H1 (cell line): Measurements from ENCODE around the gene SNX33. TPM values are rescaled to one million over a fixed set of nuclear protein-coding genes. Genes with fewer than 3 reads are reported as not detected.
A peak's percentile ranks its signal among the peaks of the same experiment; 100 is the strongest.

Experiments
- CTCF ChIA-PET: fragments of 300-600 bp; sonication (Branson Sonifier 250); formaldehyde crosslinking; loops from one replicate; lab custom pipeline; 2021; ENCODE audit not compliant: partially characterized antibody; lab: Charles Lee
- POLR2A ChIA-PET: fragments of 300-600 bp; sonication (Branson Sonifier 250); formaldehyde crosslinking; loops from one replicate; lab custom pipeline; 2021; ENCODE audit warnings: inconsistent platforms; ENCODE audit not compliant: partially characterized antibody; lab: Charles Lee
- DNase-seq, 2 experiments: peaks; one replicate each; pipeline versions ENCODE4 v3.0.0 to v3.0.0-alpha.2; 2010 to 2022; ENCODE audit warnings: low spot score in 2 of 2, low read depth in 1 of 2, mixed read lengths in 1 of 2
- FAIRE-seq: peaks from 2 replicates; lab custom pipeline; 2011; peaks lifted over from hg19 to GRCh38; lab: Jason Lieb, UNC
- H2AFZ ChIP-seq: 2 replicates; pipeline ENCODE4 v1.8.1; 2012; ENCODE audit warnings: low read length, inconsistent platforms
- H2AK5ac ChIP-seq: 2 replicates; pipeline ENCODE4 v1.6.1; 2013; ENCODE audit warnings: low read depth, low read length
- H2BK120ac ChIP-seq: replicated peaks from 2 replicates; pipeline ENCODE3; 2013; ENCODE audit warnings: low read depth, low read length, inconsistent platforms
- H2BK12ac ChIP-seq: 2 replicates; pipeline ENCODE4 v1.6.1; 2013; ENCODE audit warnings: low read depth, low read length
- H2BK15ac ChIP-seq: 2 replicates; pipeline ENCODE4 v1.6.1; 2013; ENCODE audit warnings: low read length
- H2BK20ac ChIP-seq: 2 replicates; pipeline ENCODE4 v1.6.1; 2013; ENCODE audit warnings: low read length
- H2BK5ac ChIP-seq: 2 replicates; pipeline ENCODE4 v1.6.1; 2013; ENCODE audit warnings: low read depth, low read length
- H3K14ac ChIP-seq: 2 replicates; pipeline ENCODE4 v1.6.1; 2013; ENCODE audit warnings: inconsistent platforms; ENCODE audit not compliant: insufficient read length
- H3K18ac ChIP-seq: 2 replicates; pipeline ENCODE4 v1.6.1; 2013; ENCODE audit warnings: low read length; ENCODE audit errors: extremely low read depth
- H3K23ac ChIP-seq: 2 replicates; pipeline ENCODE4 v1.6.1; 2013; ENCODE audit warnings: inconsistent platforms; ENCODE audit not compliant: insufficient read length
- H3K23me2 ChIP-seq: 2 replicates; pipeline ENCODE4 v1.6.1; 2013; ENCODE audit warnings: low read depth, low read length
- H3K27ac ChIP-seq: 2 replicates; pipeline ENCODE4 v1.6.1; 2011; ENCODE audit warnings: low read depth, low read length, inconsistent platforms
- H3K27me3 ChIP-seq, 4 experiments: replicated peaks in 1 of 4; 1 replicate in 1 of 4; 2 replicates in 3 of 4; pipeline versions ENCODE4 v1.6.1 to v1.8.1; 2011 to 2013; ENCODE audit warnings: low read length in 3 of 4, mild to moderate bottlenecking in 3 of 4, inconsistent platforms in 2 of 4, mixed read lengths in 2 of 4, moderate library complexity in 1 of 4; ENCODE audit not compliant: control insufficient read depth in 3 of 4, insufficient read depth in 3 of 4; ENCODE audit errors: extremely low read depth in 1 of 4
- H3K36me3 ChIP-seq, 4 experiments: 2 replicates each; pipeline versions ENCODE4 v1.6.1 to v1.8.1; 2011 to 2013; ENCODE audit warnings: mild to moderate bottlenecking in 4 of 4, low read length in 3 of 4, moderate library complexity in 2 of 4, control low read depth in 1 of 4, inconsistent platforms in 1 of 4; ENCODE audit not compliant: insufficient read depth in 4 of 4, control insufficient read depth in 2 of 4
- H3K4ac ChIP-seq: replicated peaks from 2 replicates; pipeline ENCODE3; 2013; ENCODE audit warnings: low read length, low read depth, mixed read lengths, inconsistent platforms; ENCODE audit not compliant: insufficient read length
- H3K4me1 ChIP-seq, 4 experiments: replicated peaks in 1 of 4; 1 replicate in 1 of 4; 2 replicates in 3 of 4; pipeline versions ENCODE4 v1.6.1 to v1.8.1; 2011 to 2013; ENCODE audit warnings: low read length in 3 of 4, inconsistent platforms in 2 of 4, mixed read lengths in 1 of 4; ENCODE audit not compliant: insufficient read depth in 4 of 4, control insufficient read depth in 3 of 4
- H3K4me2 ChIP-seq, 2 experiments: 2 replicates each; pipeline versions ENCODE4 v1.6.1 to v1.8.1; 2011 to 2013; ENCODE audit warnings: low read depth in 2 of 2, low read length in 2 of 2, control low read depth in 1 of 2, inconsistent platforms in 1 of 2, mild to moderate bottlenecking in 1 of 2; ENCODE audit not compliant: insufficient read depth in 1 of 2
- H3K4me3 ChIP-seq, 4 experiments: fragments of 200-600, 300-600 bp in 1 of 4; sonication (generic), shearing (Covaris generic), sonication (Bioruptor Twin) in 1 of 4; 2 replicates each; pipeline versions ENCODE4 v1.5.1 to v1.8.1; 2011 to 2016; ENCODE audit warnings: low read length in 4 of 4, low read depth in 3 of 4, control low read depth in 2 of 4, inconsistent platforms in 2 of 4, mild to moderate bottlenecking in 2 of 4, mixed read lengths in 1 of 4, moderate library complexity in 1 of 4; ENCODE audit not compliant: insufficient read depth in 2 of 4; ENCODE audit errors: extremely low read depth in 1 of 4
- H3K56ac ChIP-seq: replicated peaks from 2 replicates; pipeline ENCODE3; 2013; ENCODE audit warnings: low read depth, mild to moderate bottlenecking, mixed read lengths, low read length, inconsistent platforms; ENCODE audit not compliant: insufficient read length
- H3K79me1 ChIP-seq: 2 replicates; pipeline ENCODE4 v1.6.1; 2013; ENCODE audit warnings: low read depth, low read length, control low read depth
- H3K79me2 ChIP-seq, 2 experiments: 2 replicates each; pipeline versions ENCODE4 v1.6.1 to v1.8.1; 2012 to 2013; ENCODE audit warnings: low read length in 2 of 2, mild to moderate bottlenecking in 2 of 2, inconsistent platforms in 1 of 2; ENCODE audit not compliant: insufficient read depth in 2 of 2, control insufficient read depth in 1 of 2
- H3K9ac ChIP-seq, 4 experiments: replicated peaks in 1 of 4; 1 replicate in 1 of 4; 2 replicates in 3 of 4; pipeline versions ENCODE4 v1.6.1 to v1.8.1; 2011 to 2013; ENCODE audit warnings: low read depth in 3 of 4, low read length in 3 of 4, control low read depth in 2 of 4, mild to moderate bottlenecking in 2 of 4, moderate library complexity in 2 of 4, inconsistent platforms in 1 of 4; ENCODE audit errors: extremely low read depth in 1 of 4
- H3K9me3 ChIP-seq, 2 experiments: 2 replicates each; pipeline versions ENCODE4 v1.6.1 to v1.8.1; 2012 to 2013; ENCODE audit warnings: mild to moderate bottlenecking in 2 of 2, moderate library complexity in 2 of 2, control low read depth in 1 of 2, inconsistent platforms in 1 of 2, low read depth in 1 of 2, low read length in 1 of 2, mixed read lengths in 1 of 2; ENCODE audit not compliant: insufficient read depth in 2 of 2
- H4K20me1 ChIP-seq, 2 experiments: replicated peaks in 1 of 2; 2 replicates each; pipeline versions ENCODE3 to v1.8.1; 2011 to 2013; ENCODE audit warnings: inconsistent platforms in 2 of 2, low read length in 2 of 2, mild to moderate bottlenecking in 1 of 2; ENCODE audit not compliant: insufficient read depth in 2 of 2, control insufficient read depth in 1 of 2
- H4K5ac ChIP-seq: 2 replicates; pipeline ENCODE4 v1.6.1; 2013; ENCODE audit warnings: low read length, low read depth, mixed read lengths, inconsistent platforms; ENCODE audit not compliant: insufficient read length
- H4K8ac ChIP-seq: 2 replicates; pipeline ENCODE4 v1.8.0; 2013; ENCODE audit warnings: mild to moderate bottlenecking, moderate library complexity, low read length, inconsistent platforms; ENCODE audit not compliant: insufficient read depth; ENCODE audit errors: extremely low read depth
- H4K91ac ChIP-seq: replicated peaks from 2 replicates; pipeline ENCODE3; 2013; ENCODE audit warnings: low read length, mixed read lengths, inconsistent platforms; ENCODE audit not compliant: insufficient read length
- SIRT6 ChIP-seq: IDR thresholded peaks from one replicate; pipeline ENCODE4 v1.7.1; 2012; ENCODE audit warnings: low read length, inconsistent platforms
- SP4 ChIP-seq: IDR thresholded peaks from 2 replicates; pipeline ENCODE4 v1.6.1; 2012; ENCODE audit warnings: low read length, inconsistent platforms
- WGBS, 2 experiments: shearing (Covaris generic) in 1 of 2; methylation state at CpG; one replicate each; pipeline versions ENCODE4 v1.1.6 to v1.1.7; 2013 to 2015; ENCODE audit warnings: low lambda C conversion rate in 2 of 2, mixed read lengths in 2 of 2, inconsistent platforms in 1 of 2, low coverage in 1 of 2, missing lambda C conversion rate in 1 of 2; ENCODE audit not compliant: insufficient replicate concordance in 2 of 2, insufficient coverage in 1 of 2, insufficient read length in 1 of 2; ENCODE audit errors: extremely low coverage in 1 of 2, missing lambda C conversion rate in 1 of 2; 5-methylcytosine and 5-hydroxymethylcytosine counted together
- polyA plus RNA-seq, 7 experiments: library from polyadenylated mRNA; depleted of rRNA in 3 of 7; stranded (reverse) in 5 of 7; unstranded in 2 of 7; fragments of >200 nt in 5 of 7; fragments of 200-250 nt in 2 of 7; gene quantifications; 1 replicate in 5 of 7; 2 replicates in 1 of 7; 4 replicates in 1 of 7; pipeline versions ENCODE4 v1.2.1 to v1.2.3, GENCODE V29; 2011 to 2013; ENCODE audit warnings: missing spikeins in 2 of 7, mixed read lengths in 2 of 7
- total RNA-seq: library from RNA; stranded (reverse); fragmentation: NEBNext Ultra II Directional; extraction: Animal tissue kit (Norgen Biotek cat#: 25700); gene quantifications from 2 replicates; pipeline ENCODE4 v1.2.1, GENCODE V29; 2021

Gene SNX33
- total and polyA plus RNA-seq, 2 of the 8 experiments (the other 6 are each of a cell fraction or from before 2014, with no cell fraction given), result 14.3 to 22.9 TPM

GRCh38 chr15:75693501-75694240 lies 46.0 kb downstream of the SNX33 start:
- Histone ChIP-seq H2BK20ac (no peak overlapping the region), H3K4ac (peak overlapping the region; percentile 33), H3K27ac (no peak overlapping the region), H3K18ac (peak overlapping the region; percentile 42; the same call in 1 of the 2 replicates), H3K79me1 (no peaks in the 10 kb centered on the region), H4K8ac (no peak overlapping the region; the same call in 1 of the 2 replicates), H2BK12ac (0 out of 2 replicates have a peak overlapping the region, but pooled peaks have one; percentile 21), H3K23me2 (no peaks in the 10 kb centered on the region), H3K27me3 (no peaks in the 10 kb centered on the region), H2AK5ac (no peak overlapping the region), H3K4me3 (no peak overlapping the region), H3K4me2 (no peak overlapping the region), H2AFZ (peak overlapping the region; percentile 20; the same call in 1 of the 2 replicates), H3K9me3 (no peaks in the 10 kb centered on the region), H4K20me1 (no peaks in the 10 kb centered on the region), H3K36me3 (no peaks in the 10 kb centered on the region), H3K79me2 (no peaks in the 10 kb centered on the region), H2BK5ac (peak overlapping the region; percentile 85; the same call in 1 of the 2 replicates), H3K4me1 (peaks cover 8 to 22% (median 13%) of the 10 kb centered on the region in 4 experiments), H3K14ac (no peak overlapping the region), H4K91ac (no peak overlapping the region), H3K56ac (no peak overlapping the region), H3K9ac (no peak overlapping the region), H4K5ac (no peak overlapping the region), H3K23ac (no peak overlapping the region), H2BK120ac (no peak overlapping the region), H2BK15ac (0 out of 2 replicates have a peak overlapping the region, but pooled peaks have one; percentile 72)
- 85% methylated on average over 14 of the region's 14 CpGs; no CpG with 5 or more reads in 1 of the 2 experiments for WGBS, 2 experiments
- DNase-seq, result no peak
- no peak for FAIRE-seq
- ChIA-PET CTCF (interaction anchor here (1.0 to 4.0 kb wide), 8 partner anchors 9 to 325 kb away, joined by 3 to 24 read pairs (median 4); partner anchors contain the start of gene MAN2C1), POLR2A (interaction anchor here (0.9 to 1.5 kb wide), 4 partner anchors 12 to 35 kb away, joined by 3 read pairs; no protein-coding TSS in a partner anchor)
- TF ChIP-seq SIRT6 (no peak), SP4 (no peak)
